ENCODE measurements around the gene WDR88. TPM values are rescaled to one million over a fixed set of nuclear protein-coding genes. Genes with fewer than 3 reads are reported as not detected.
"Not testable (repeated sequence)": the region's sequence is repeated elsewhere in the genome, so short reads cannot be mapped to it uniquely, and the experiment has no call there.

Gene WDR88
- polyA plus RNA-seq, 1 donor: 2.0 TPM

DNA sequence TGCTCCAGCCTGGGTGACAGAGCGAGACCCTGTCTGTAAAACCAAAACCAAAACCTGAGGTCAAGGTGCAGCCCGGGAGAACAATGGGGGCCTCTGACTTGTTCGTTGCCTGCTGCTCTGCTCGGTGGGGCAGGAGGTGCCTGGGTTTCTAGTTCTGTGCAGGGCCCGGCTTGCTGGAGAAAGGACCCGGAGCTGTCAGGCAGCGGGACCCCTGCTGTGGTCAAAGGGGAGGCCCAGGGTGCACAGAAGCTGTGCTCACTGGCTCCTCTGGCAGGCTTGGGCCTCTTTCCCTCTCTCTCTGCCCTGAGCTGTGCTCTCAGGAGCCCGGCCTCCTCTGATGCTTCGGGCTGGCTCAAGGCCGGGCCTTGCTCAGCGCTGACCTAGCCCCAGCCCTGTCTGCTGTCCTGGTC is 65.7 kb downstream of the WDR88 start:
- DNase-seq: no peak

DNA sequence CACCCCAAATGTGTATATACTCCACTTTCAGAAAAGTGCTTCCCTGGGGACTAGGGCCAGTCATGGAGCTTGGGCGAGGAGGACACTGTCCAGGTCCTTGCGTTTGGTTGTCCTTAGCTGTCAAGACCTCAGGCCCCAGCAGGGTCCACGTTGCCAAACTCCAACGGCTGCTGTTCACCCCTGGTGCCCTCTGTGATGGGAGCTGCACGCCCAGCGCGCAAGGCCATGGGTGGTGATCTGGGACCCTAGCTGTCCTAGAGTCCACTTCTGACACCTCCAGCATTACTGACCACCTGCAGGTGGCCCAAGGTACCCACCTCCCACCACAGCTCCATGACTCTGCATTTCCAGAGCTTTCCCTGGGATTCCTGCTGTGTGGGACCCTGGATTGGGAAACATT is 66.3 kb downstream of the WDR88 start:
- DNase-seq: no peak

DNA sequence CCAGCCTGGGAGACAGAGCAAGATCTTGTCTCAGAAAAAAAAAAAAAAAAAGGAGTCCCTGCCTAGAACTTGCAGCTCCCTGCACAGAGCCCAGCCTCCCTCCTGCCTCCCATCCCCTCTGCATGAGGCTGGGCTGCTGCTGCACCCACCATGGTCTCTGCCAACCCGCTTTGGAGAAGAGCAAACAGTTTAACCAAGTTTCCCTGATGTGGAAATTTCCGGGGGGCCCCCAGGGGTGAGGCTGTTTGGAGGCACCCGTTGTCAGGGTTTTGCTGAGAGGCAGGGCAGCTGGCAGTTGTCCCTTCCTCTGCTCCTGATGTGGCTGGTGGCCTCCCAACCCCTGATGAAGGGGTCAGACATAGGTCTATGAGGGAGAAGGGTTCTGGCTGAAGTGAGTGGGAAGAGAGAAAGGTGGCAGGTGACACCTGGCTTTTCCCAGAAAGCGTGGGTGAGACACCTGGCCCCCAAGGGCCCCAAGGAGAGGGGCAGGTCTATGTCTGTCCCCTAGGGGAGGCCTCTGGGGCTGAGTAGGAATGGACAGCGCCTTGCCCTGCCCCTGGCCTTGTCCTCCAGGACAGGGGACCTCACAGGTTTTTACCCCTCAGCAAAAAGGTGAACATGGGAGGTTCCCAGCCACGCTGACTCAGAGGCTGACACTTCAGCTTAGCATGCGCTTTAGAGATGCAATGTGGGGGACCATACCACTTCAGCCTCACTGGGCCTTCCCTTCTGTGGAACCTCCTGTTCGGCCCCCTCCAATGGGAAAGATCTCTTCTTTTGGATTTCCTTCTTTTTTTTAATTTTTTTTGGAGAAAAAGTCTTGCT is 67.7 kb downstream of the WDR88 start:
- no peak for DNase-seq

DNA sequence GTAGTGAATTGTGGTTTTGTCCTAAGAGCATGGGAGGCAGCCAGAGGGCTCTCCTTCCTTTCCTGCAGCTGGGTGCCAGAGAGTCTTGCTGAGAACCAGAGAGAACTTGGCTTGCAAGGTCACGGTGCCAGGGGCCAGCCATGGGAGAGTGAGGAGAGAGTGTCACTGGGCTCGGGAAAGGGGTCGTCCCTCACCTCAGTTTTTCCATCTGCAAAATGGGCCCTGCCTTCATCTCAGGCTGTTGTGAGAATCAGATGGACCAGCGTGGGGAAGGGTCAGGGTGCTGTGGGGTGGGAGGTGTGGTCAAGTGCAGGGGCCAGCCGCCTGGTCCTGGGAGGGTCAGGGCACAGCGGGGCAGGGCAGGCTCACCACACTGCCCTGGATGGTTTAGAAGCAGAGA is 69.6 kb downstream of the WDR88 start:
- no peak for DNase-seq

- DNase-seq: no peak
Observed at GRCh38 chr19:33201886-33202545, 70.1 kb downstream of the WDR88 start.

- DNase-seq: no peak
Observed at GRCh38 chr19:33202546-33203507, 70.9 kb downstream of the WDR88 start.

DNA sequence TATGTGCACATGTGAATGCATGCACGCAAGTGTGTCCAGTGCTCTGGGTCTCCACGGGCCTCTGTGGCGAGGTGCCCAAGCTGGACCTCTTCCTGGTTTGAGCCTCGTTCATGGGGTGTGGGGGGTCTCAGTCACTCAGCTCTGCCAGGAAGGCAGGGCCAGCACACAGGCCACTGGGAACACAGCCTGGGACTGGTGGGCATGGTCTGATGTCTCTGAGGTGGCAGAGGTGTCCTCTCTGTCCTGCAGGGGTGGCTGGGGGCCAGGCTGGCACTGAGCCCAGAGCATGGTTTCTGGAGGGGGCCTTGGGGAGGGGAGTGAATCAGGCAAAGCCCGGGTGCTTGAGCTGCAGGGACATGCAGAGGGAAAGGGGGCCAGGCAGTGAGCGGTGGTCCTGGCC is 71.6 kb downstream of the WDR88 start:
- DNase-seq: no peak

DNA sequence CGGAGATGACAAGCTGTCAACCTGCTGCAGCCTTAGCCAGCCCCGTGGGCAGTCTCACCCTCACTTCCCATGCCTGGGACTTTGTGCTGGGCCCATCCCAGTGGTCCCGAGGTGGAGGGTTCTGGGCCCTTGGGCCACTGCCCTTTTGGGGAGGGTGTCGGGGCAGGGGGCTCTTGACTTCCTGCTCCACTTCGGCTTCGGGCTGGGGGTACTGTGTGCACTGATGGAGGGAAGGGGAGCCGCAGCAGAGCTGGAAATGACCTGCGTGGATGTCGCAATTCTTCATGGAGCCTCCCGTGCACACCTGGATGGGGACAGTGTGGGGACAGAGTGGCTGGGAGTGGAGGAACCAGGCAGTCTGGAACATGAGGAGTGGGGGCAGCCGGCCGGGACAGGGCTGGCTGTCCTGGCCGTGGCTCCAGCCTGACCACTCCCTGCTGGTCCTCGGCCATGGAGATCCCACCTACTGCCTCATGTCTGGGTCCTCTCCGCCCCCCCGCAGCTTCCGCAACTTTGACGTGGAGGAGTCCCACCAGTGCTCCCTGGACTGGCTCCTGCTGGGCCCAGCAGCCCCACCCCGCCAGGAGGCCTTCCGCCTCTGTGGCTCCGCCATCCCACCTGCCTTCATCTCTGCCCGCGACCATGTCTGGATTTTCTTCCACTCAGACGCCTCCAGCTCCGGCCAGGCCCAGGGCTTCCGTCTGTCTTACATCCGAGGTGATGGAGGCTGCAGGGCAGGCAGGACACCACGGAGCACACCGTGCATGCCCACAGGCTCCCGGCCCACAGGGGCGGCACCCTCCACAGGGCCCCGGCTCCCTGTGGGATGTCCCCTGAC is 72.4 kb downstream of the WDR88 start:
- no peak for DNase-seq

GRCh38 chr19:33205110-33205509 is 73.2 kb downstream of the WDR88 start:
- no peak for DNase-seq

- no peak for DNase-seq
Observed at GRCh38 chr19:33205531-33206260, 73.8 kb downstream of the WDR88 start.

DNA sequence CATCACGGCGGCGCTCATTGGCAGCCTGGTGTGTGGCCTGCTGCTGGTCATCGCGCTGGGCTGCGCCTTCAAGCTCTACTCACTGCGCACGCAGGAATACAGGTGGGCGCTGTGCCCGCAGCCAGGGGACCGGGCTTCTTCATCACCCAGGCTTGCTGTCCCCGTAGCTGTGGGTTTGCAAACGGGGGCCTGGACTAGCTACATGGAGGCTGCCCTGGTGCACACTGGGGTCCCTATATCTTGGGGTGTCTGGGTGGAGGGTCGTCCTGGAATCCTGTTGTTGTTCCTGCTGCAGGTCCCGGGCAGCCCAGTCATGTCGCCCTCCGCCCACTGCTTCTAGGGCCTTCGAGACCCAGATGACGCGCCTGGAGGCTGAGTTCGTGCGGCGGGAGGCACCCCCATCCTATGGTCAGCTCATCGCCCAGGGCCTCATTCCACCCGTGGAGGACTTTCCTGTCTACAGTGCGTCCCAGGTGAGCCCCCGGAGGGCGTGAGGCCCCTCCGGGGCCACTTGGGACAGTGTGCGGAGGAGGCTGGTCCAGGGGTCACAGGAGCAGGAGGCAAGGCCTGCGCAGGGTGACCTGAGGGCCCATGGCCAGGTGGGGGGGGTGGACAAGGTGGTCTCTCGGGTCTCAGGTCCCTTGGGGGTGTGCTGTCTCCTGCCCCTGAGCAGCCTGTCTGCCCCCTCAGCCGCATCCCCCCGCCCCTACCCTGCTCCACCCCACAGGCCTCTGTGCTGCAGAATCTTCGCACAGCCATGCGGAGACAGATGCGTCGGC is 74.5 kb downstream of the WDR88 start:
- DNase-seq: no peak

DNA sequence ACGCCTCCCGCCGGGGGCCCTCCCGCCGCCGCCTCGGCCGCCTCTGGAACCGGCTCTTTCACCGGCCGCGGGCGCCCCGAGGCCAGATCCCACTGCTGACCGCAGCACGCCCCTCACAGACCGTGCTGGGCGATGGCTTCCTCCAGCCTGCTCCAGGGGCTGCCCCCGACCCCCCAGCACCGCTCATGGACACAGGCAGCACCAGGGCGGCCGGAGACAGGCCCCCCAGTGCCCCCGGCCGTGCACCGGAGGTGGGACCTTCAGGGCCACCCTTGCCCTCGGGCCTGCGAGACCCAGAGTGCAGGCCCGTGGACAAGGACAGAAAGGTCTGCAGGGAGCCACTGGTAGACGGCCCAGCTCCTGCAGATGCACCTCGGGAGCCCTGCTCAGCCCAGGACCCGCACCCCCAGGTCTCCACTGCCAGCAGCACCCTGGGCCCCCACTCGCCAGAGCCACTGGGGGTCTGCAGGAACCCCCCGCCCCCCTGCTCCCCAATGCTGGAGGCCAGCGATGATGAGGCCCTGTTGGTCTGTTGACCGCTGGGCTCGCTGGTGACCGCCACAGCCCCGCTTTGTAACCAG is 75.2 kb downstream of the WDR88 start:
- no peak for DNase-seq

DNA sequence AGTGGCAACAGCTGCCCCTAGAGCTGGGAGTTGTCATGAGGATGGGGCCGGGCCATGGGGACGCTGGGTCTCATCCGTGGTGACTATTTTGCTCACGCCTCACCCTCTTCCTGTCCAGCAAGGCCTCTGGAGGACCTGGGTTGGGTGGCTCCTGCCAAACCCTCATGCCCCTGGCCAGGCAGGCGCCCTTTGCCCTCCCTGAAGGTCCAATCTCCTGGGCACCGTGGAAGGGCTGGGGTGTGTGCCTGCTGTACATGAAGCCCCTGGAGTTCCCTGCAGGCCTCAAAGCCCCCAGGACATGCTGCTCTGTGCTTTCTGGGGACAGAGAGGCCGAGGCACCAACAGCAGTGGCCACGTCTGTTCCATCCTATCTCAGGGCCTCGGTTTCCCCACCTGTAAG is 76.0 kb downstream of the WDR88 start:
- DNase-seq: no peak

- no peak for DNase-seq
Observed at GRCh38 chr19:33208371-33208895, 76.5 kb downstream of the WDR88 start.

GRCh38 chr19:33208904-33209849 is 77.3 kb downstream of the WDR88 start:
- DNase-seq: no peak

GRCh38 chr19:33209850-33210230 is 77.9 kb downstream of the WDR88 start:
- DNase-seq: not testable (repeated sequence)

DNA sequence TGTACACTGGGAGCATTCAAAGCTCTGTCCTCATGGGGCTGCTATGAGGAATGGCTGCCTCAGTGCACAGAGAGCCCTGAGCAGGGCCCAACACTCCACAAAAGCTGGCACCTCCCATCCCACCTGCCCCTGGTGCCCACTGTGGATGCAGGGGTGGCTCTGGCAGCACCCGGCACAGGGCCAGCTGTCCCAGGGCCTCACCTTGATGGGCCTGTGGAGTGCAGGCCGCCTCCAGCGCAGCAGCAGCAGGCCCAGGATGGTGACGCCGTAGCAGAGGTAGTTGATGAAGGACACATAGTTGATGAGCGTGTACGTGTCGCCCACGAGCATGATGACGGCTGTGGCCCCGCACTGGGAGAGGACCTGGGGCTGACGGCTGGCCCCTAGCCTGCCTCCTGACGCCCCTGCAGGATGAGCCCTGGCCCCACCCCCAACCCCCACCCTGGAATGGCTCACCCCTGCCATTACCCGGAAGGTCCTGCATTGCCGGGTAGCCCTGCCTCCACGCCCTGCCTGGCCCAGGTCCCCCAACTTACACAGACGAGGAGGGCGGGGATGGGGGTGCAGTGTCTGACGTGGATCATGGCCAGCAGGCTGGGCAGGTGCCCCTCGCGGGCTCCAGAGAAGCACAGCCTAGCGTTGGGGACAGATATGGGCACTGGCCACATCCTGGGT is 78.5 kb downstream of the WDR88 start:
- DNase-seq: no peak
